AG09309 (cell line): Measurements from ENCODE around the gene TCHH.

ENCODE experiments used
- DNase-seq: peaks from one replicate; pipeline ENCODE4 v3.0.0-alpha.2; 2010; ENCODE audit warnings: low read depth
- H3K4me3 ChIP-seq: 2 replicates; pipeline ENCODE4 v1.5.1; 2011; ENCODE audit warnings: mild to moderate bottlenecking, low read depth, low read length, moderate library complexity; ENCODE audit not compliant: control insufficient read depth
- CTCF ChIP-seq: IDR thresholded peaks from 2 replicates; pipeline ENCODE4 v1.5.1; 2011; ENCODE audit warnings: mild to moderate bottlenecking, low read depth, low read length, inconsistent platforms; ENCODE audit not compliant: insufficient read depth, control insufficient read depth; ENCODE audit errors: missing control alignments

Gene TCHH

GRCh38 chr1:152112101-152112884 is 3.0 kb downstream of the TCHH start:
- peak; percentile 1 for DNase-seq
- H3K4me3 ChIP-seq = peak overlapping the region; percentile 21
- TF ChIP-seq CTCF = no peak

GRCh38 chr1:152111515-152111968 is 3.7 kb downstream of the TCHH start:
- H3K4me3 ChIP-seq = peak overlapping the region; percentile 55
- no peak for TF ChIP-seq CTCF
- DNase-seq = peak; percentile 3

- TF ChIP-seq CTCF = no peak
- H3K4me3 ChIP-seq = peak overlapping the region; percentile 55
- peak; percentile 8 for DNase-seq
Measured at GRCh38 chr1:152110860-152111514, 4.3 kb downstream of the TCHH start.

GRCh38 chr1:152110365-152110859 is 4.8 kb downstream of the TCHH start:
- peak; percentile 2 for DNase-seq
- peak overlapping the region; percentile 55 for H3K4me3 ChIP-seq
- no peak for TF ChIP-seq CTCF

GRCh38 chr1:152109998-152110294 is 5.3 kb downstream of the TCHH start:
- DNase-seq = no peak
- peak overlapping the region; percentile 55; the same call in 1 of the 2 replicates for H3K4me3 ChIP-seq
- no peak for TF ChIP-seq CTCF

- peak overlapping the region; percentile 10 for H3K4me3 ChIP-seq
- no peak for TF ChIP-seq CTCF
Measured at GRCh38 chr1:152109231-152109997, 5.8 kb downstream of the TCHH start.

More at GRCh38 chr1:152109231-152109997, 5.8 kb downstream of the TCHH start:
- DNase-seq = no peak
